IPS DF 4.7 (cell line): ENCODE data around the gene WBP1L.
"Not testable (repeated sequence)": the region's sequence is repeated elsewhere in the genome, so short reads cannot be mapped to it uniquely, and the experiment has no call there.

Experiments
- DNase-seq: peaks from one replicate; pipeline ENCODE4 v3.0.0-alpha.2; 2013; ENCODE audit warnings: low spot score; ENCODE audit errors: extremely low read depth

The WBP1L gene

GRCh38 chr10:102758240-102758932 lies 14.6 kb downstream of the WBP1L start:
- no peak for DNase-seq

GRCh38 chr10:102758933-102759262 lies 15.2 kb downstream of the WBP1L start:
- DNase-seq, result not testable (repeated sequence)

- DNase-seq, result no peak
Observed at GRCh38 chr10:102759497-102760210, 15.9 kb downstream of the WBP1L start.

GRCh38 chr10:102761981-102762380 lies 18.2 kb downstream of the WBP1L start:
- no peak for DNase-seq

- DNase-seq, result no peak
Observed at GRCh38 chr10:102762401-102763015, 18.8 kb downstream of the WBP1L start.

- DNase-seq, result no peak
Observed at GRCh38 chr10:102763037-102763607, 19.4 kb downstream of the WBP1L start.

- no peak for DNase-seq
Observed at GRCh38 chr10:102764470-102765161, 20.9 kb downstream of the WBP1L start.

GRCh38 chr10:102765336-102765735 lies 21.6 kb downstream of the WBP1L start:
- no peak for DNase-seq

- DNase-seq, result no peak
Observed at GRCh38 chr10:102767428-102768160, 23.8 kb downstream of the WBP1L start.

- DNase-seq, result no peak
Observed at GRCh38 chr10:102769375-102770107, 25.8 kb downstream of the WBP1L start.

GRCh38 chr10:102770108-102770482 lies 26.3 kb downstream of the WBP1L start:
- DNase-seq, result no peak

- DNase-seq, result no peak
Observed at GRCh38 chr10:102770792-102771191, 27.0 kb downstream of the WBP1L start.

GRCh38 chr10:102773320-102773719 lies 29.6 kb downstream of the WBP1L start:
- DNase-seq, result no peak

GRCh38 chr10:102773986-102774385 lies 30.2 kb downstream of the WBP1L start:
- DNase-seq, result no peak

GRCh38 chr10:102775201-102775934 lies 31.6 kb downstream of the WBP1L start:
- no peak for DNase-seq

GRCh38 chr10:102775935-102776669 lies 32.4 kb downstream of the WBP1L start:
- no peak for DNase-seq

GRCh38 chr10:102776779-102777456 lies 33.2 kb downstream of the WBP1L start:
- no peak for DNase-seq

- DNase-seq, result no peak
Observed at GRCh38 chr10:102777711-102778453, 34.1 kb downstream of the WBP1L start.
